Measurements from ENCODE around the gene AHDC1. TPM values are rescaled to one million over a fixed set of nuclear protein-coding genes. Genes with fewer than 3 reads are reported as not detected.

AHDC1 gene
- total RNA-seq, 1 experiment from 2014 or later = 18.4 TPM

GRCh38 chr1:27593678-27594563, 10.0 kb downstream of the AHDC1 start:
- H3K27me3 Mint-ChIP-seq (ENCODE audit: insufficient read depth, unreplicated experiment) = no peaks in the 10 kb centered on the region
- no peak overlapping the region for H3K4me3 Mint-ChIP-seq (ENCODE audit: unreplicated experiment)
- H3K4me1 Mint-ChIP-seq (ENCODE audit: insufficient read depth, unreplicated experiment) = peaks cover 16% of the 10 kb centered on the region
- H3K9me3 Mint-ChIP-seq (ENCODE audit: unreplicated experiment) = no peaks in the 10 kb centered on the region
- H3K27ac Mint-ChIP-seq (ENCODE audit: low read depth, unreplicated experiment) = no peak overlapping the region
- ChIA-PET POLR2A (interaction anchor here (0.7 to 2.6 kb wide), 6 partner anchors 10 to 177 kb away, joined by 3 to 8 read pairs (median 4); no protein-coding TSS in a partner anchor), CTCF (interaction anchor here (0.6 to 4.5 kb wide), 3 partner anchors 36 to 173 kb away, joined by 3 to 25 read pairs (median 18); no protein-coding TSS in a partner anchor)
- no peak for TF ChIP-seq CTCF (IDR thresholded peaks at IDR 0.05; ENCODE audit: unreplicated experiment)
- no peaks in the 10 kb centered on the region for H3K36me3 Mint-ChIP-seq (ENCODE audit: insufficient read depth, unreplicated experiment)
- DNase-seq (ENCODE audit: unreplicated experiment) = no peak
- intact Hi-C loops (cut with micrococcal nuclease) = no loop called here
- BruUV-seq (replicated peaks) = no TSS peak

- TF ChIP-seq CTCF (IDR thresholded peaks at IDR 0.05; ENCODE audit: unreplicated experiment) = no peak
- no peak overlapping the region for H3K27ac Mint-ChIP-seq (ENCODE audit: low read depth, unreplicated experiment)
Measured at GRCh38 chr1:27592931-27593677, 10.8 kb downstream of the AHDC1 start.

GRCh38 chr1:27592232-27592930, 11.6 kb downstream of the AHDC1 start:
- no peak for TF ChIP-seq CTCF (IDR thresholded peaks at IDR 0.05; ENCODE audit: unreplicated experiment)
- Mint-ChIP-seq H3K27me3 (ENCODE audit: insufficient read depth, unreplicated experiment) (no peaks in the 10 kb centered on the region), H3K27ac (ENCODE audit: low read depth, unreplicated experiment) (no peak overlapping the region), H3K4me3 (ENCODE audit: unreplicated experiment) (no peak overlapping the region), H3K9me3 (ENCODE audit: unreplicated experiment) (no peaks in the 10 kb centered on the region), H3K36me3 (ENCODE audit: insufficient read depth, unreplicated experiment) (no peaks in the 10 kb centered on the region), H3K4me1 (ENCODE audit: insufficient read depth, unreplicated experiment) (peaks cover 10% of the 10 kb centered on the region)
- BruUV-seq (replicated peaks) = no TSS peak
- POLR2A ChIA-PET = interaction anchor here (1.0 kb wide), 1 partner anchor 35 kb away, joined by 3 read pairs; no protein-coding TSS in a partner anchor
- no peak for DNase-seq (ENCODE audit: unreplicated experiment)
- intact Hi-C loops (cut with micrococcal nuclease) = no loop called here
- CTCF ChIA-PET = interaction anchor here (1.0 to 4.5 kb wide), 6 partner anchors 9 to 70 kb away, joined by 3 to 18 read pairs (median 10); no protein-coding TSS in a partner anchor

More at GRCh38 chr1:27592931-27593677, 10.8 kb downstream of the AHDC1 start:
- intact Hi-C loops (cut with micrococcal nuclease) = no loop called here
- H3K4me3 Mint-ChIP-seq (ENCODE audit: unreplicated experiment) = no peak overlapping the region
- no peaks in the 10 kb centered on the region for H3K36me3 Mint-ChIP-seq (ENCODE audit: insufficient read depth, unreplicated experiment)
- no peaks in the 10 kb centered on the region for H3K27me3 Mint-ChIP-seq (ENCODE audit: insufficient read depth, unreplicated experiment)
- H3K4me1 Mint-ChIP-seq (ENCODE audit: insufficient read depth, unreplicated experiment) = peaks cover 10% of the 10 kb centered on the region
- no peak for DNase-seq (ENCODE audit: unreplicated experiment)
- ChIA-PET CTCF (interaction anchor here (0.6 to 4.5 kb wide), 4 partner anchors 13 to 173 kb away, joined by 3 to 18 read pairs (median 11); no protein-coding TSS in a partner anchor), POLR2A (interaction anchor here (0.7 to 1.5 kb wide), 3 partner anchors 9 to 86 kb away, joined by 3 to 4 read pairs (median 4); no protein-coding TSS in a partner anchor)
- no TSS peak for BruUV-seq (replicated peaks)
- no peaks in the 10 kb centered on the region for H3K9me3 Mint-ChIP-seq (ENCODE audit: unreplicated experiment)

Measured in MCF 10A (cell line).